HG02678 (cell line): ENCODE measurements around the gene LRPPRC.

ENCODE experiments used
- ATAC-seq: cut with Tn5 transposase; IDR thresholded peaks from one replicate; pipeline ENCODE4 v1.9.1; 2021; ENCODE audit warnings: mild to moderate bottlenecking, moderate library complexity; ENCODE audit not compliant: unreplicated experiment

The LRPPRC gene

DNA sequence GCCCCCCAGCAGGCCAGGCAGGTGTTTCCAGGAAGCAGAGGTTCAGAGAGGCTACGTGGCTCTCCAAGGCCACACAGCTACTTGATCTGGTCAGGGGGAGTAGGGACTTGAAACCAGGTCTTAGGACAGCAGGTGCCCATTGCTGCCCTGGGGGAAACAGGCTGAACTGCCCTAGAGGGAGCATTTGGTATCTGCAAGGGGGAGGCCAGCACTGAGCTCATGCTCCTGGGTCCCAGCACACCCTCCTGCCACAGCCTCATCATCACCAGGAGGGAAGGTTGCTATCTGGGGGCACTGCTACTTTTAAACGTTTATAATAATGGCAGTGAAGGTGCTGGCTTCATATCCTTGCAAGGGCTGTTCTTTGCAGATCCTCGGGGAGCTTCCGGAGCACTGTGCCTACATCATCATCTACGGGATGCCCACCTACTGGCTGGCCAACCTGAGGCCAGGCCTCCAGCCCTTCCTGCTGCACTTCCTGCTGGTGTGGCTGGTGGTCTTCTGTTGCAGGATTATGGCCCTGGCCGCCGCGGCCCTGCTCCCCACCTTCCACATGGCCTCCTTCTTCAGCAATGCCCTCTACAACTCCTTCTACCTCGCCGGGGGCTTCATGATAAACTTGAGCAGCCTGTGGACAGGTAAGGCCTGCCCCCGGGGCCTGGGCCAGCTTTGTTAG lies 120.9 kb downstream of the LRPPRC start:
- no peak for ATAC-seq

GRCh38 chr2:43872151-43872550 lies 123.6 kb downstream of the LRPPRC start:
- no peak for ATAC-seq

- ATAC-seq: no peak
Measured at GRCh38 chr2:43855292-43855691, 140.5 kb downstream of the LRPPRC start.

DNA sequence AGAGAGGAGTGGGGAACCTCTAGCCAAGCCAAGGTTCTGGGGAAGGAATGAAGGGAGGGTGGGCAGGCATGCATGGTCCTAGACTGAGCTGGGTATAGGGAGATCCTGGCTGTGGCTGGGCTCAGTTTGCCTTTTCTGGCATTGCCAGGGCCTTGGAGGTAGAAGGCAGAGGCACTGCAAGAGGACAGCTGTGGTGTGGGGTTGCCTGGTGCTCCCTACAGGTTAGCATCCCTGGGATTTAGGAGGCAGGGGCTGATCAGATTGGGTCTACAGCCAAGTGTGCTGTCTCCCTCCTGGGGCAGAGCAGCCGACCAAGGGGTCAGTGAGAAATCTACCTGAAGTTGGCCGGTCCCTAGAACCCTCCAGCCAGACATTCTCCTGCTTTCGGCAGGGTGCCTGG lies 141.1 kb downstream of the LRPPRC start:
- no peak for ATAC-seq

- ATAC-seq: no peak
Measured at GRCh38 chr2:43853141-43854081, 142.4 kb downstream of the LRPPRC start.

DNA sequence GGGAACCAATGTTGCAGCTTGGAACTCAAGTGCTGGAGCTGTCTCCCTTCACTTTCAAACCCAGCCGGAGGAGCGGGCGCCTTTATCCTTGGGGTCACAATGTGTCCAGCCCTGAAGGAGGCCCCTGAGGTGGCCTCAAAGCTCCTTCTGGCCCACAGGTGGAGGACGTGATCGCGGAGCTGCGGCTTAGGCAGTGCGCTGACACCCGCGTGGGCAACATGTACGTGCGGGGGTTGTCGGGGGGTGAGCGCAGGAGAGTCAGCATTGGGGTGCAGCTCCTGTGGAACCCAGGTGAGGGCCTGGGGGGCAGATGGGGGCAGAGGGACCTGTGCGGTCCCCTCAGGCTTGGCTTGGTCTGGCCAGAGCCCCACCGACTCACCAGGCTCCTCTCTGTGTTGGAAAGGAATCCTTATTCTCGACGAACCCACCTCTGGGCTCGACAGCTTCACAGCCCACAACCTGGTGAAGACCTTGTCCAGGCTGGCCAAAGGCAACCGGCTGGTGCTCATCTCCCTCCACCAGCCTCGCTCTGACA lies 143.5 kb downstream of the LRPPRC start:
- no peak for ATAC-seq

- no peak for ATAC-seq
Measured at GRCh38 chr2:43851011-43851980, 144.5 kb downstream of the LRPPRC start.

DNA sequence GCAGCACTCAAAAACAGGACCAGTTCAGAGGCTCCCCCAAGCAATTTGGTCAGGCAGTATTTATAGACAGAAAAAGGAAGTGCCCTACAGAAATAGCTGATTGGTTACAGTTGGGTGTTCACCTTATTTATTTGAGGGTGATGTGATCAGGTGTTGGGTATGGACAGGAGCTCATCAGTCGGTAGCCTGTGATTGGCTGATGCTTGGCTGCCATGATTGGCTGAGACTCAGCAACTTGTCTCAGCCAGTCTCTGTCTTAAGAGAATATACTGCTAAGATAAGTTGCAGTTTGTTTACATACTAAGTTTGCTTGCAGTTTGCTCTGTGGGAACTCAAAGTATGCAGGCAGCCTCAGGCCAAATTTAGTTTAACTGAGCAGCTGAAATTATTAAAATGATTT lies 147.6 kb downstream of the LRPPRC start:
- no peak for ATAC-seq

DNA sequence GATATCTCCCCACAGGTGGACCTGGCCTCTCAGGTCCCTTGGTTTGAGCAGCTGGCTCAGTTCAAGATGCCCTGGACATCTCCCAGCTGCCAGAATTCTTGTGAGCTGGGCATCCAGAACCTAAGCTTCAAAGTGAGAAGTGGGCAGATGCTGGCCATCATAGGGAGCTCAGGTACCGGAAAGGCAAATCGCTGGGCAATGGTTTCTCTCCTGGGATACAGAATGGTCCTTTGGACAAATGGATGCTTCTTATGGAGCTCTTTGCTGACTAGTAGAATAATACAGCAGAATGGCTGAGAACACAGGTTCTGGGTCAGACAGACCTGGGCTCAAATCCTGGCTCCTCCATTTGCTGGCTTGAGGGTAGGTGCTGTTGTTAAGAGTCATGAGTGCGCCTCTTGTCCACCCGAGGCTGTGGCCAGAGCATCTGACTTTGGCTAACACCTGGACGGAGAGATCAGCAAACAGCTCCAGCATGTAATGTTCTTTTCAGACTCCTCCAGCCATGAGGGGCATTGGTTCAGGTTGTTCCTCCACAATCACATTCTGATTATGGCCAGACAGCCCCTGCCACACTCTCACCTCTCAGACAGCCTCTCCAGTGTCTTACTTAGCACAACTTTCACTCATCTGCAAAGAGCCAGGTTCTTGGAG lies 149.5 kb downstream of the LRPPRC start:
- ATAC-seq: no peak

DNA sequence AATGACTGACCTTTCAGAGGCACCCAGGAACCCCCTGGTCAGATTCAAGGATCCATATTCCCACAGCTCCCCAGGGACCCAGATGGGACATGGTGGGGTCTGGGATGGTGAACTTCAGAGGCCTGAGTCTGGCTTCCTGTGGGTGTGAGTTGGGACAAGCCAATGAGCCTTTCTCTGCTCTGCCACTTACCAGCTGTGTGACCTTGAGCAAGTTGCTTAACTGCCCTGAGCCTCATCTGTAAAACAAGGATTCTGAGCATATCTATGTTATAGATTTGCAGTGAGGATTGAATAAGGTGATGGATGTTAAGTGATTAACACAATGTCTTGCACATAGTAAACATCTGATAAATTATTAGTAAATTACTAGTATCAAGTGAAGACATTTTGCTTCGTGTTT lies 150.6 kb downstream of the LRPPRC start:
- no peak for ATAC-seq

DNA sequence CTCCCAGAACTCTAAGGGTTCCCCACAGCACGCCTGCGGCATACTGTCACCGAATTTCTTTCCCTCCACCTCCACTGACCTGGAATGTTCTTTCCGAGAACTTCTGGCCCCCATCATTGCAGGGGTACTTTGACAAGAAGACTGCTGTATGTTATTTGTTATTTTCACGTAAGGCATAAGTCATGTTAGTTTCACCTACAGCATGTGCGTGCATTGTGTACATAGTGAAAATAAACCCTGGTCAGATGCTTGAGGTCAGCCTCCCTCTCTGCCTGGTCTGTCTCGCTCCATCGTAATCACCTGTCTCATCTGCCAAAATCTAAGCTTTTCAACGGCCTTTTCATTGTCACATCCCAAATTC lies 152.9 kb downstream of the LRPPRC start:
- no peak for ATAC-seq

DNA sequence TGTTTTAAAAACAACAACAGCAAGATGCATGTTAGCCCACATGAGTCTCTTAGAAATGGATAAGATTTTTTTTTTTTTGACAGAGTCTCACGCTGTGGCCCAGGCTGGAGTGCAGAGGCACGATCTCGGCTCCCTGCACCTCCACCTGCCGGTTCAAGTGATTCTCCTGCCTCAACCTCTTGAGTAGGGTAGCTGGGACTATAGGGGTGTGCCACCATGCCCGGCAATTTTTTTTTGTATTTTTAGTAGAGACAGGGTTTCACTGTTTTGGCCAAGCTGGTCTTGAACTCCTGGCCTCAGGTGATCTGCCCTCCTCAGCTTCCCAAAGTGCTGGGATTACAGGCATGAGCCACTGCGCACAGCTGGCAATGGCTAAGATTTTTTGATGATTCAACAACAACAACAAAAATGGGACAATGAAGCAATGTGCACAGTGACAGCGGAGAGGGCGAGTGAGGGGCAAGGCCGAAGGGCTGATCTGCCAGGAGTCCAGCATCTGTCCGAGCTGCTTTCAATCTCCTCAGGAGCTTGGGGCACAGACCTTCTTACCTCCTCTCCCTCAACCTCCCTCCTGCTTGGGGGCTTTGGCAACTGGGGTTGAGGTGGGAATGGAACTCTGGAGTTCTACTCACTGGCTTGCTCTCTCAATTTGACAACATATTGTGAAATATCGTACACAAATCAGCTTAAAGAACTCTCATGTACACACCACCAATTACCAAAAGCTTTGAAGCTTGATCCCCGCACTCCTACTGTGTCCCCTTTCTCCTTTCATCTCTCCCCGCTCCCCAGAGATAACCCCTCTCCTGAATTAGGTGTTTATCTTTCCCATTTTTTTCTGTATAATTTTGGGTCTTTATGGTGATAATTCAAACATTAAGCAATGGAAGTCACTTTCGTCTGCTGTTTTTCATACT lies 153.6 kb downstream of the LRPPRC start:
- ATAC-seq: no peak

- no peak for ATAC-seq
Measured at GRCh38 chr2:43840965-43841364, 154.8 kb downstream of the LRPPRC start.

- no peak for ATAC-seq
Measured at GRCh38 chr2:43839776-43840564, 155.8 kb downstream of the LRPPRC start.

DNA sequence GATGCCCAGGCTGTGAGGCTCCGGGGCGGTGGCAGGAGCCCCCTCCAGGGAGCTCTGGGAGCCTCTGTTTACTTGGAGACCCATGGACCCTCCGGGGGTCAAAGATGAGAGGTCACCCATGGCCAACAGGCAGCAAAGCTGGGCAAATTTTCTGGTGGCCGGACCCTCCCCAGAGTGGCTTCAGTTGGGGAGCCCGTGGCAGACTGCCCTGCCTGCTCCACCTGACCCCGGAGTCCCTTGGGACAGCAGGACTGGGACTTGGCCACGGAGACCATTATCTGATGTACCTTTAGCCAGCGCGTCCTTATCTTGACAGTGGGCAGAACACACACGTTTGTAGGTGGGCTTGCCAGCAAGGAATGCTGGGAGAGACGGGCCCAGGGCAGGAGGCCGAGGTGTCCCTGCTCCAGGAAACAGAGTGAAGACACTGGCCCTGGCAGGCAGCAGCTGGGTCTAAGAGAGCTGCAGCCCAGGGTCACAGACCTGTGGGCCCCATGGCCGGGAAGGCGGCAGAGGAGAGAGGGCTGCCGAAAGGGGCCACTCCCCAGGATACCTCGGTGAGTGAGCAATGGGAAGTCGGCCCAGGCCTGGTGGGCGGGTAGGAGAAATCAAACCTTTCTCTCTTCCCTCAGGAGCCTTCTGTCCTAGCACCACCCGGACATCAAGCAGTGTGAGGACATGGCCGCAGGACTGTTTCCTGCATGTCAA lies 157.1 kb downstream of the LRPPRC start, which contains the start of the genes ABCG5 and ABCG8:
TSS of gene ABCG5 (minus strand) at position 280 of the 708 bp plus-strand sequence. CDS start at position 120, 160 bp downstream.
TSS of gene ABCG8 (plus strand) at position 412 of the 708 bp plus-strand sequence. CDS start at position 495, 83 bp downstream.
- ATAC-seq: no peak

DNA sequence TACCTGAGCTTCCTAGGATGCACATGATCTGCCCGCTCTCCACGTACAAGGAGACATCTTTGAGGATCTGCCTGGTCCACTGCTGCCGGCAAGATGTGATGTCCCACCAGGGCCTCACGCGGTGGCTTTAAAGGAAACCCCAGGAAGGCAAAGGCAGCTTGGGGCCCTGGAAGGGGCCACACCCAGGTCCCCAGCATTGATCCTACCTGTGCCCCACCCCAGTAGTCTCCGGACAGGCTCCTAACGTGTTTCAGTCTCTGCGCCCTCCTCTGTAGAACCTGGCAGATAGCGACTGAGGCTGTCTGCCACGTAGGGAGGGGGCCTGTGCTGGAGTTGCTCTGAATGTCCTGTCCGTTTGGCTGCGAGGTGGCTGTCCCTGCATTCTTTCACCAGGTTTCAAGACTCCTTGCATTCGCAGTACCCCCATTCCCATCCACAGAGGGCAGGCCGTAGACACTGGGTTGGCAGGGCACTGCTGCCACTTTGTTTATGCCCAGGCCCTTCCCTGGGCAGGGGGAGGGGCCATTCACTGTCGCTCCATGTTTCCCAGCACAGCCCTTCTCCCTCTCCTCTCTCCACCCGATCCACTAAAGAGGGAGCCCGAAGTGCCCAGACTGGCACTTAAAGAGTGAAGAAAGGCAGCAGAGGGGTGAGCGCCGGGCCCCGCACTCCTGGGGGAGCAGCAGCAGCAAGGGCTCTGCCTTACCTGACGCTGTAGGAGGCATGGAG lies 157.8 kb downstream of the LRPPRC start:
- no peak for ATAC-seq

DNA sequence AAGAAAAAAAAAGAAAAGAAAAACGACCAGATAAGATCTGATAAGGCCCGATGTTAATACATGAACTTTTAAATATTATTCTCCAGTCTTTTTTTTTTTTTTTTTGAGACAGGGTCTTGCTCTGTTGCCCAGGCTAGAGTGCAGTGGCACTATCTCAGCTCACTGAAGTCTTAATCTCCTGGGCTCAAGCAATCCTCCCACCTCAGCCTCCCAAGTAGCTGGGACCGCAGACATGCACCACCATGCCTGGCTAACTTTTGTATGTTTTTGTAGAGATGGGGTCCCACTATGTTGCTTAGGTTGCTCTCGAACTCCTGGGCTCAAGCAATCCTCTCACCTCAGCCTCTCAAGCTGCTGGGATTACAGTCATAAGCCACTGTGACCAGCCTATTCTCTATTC lies 158.8 kb downstream of the LRPPRC start:
- no peak for ATAC-seq
